ENCODE data around the gene MYLK4.

MYLK4 gene

DNA sequence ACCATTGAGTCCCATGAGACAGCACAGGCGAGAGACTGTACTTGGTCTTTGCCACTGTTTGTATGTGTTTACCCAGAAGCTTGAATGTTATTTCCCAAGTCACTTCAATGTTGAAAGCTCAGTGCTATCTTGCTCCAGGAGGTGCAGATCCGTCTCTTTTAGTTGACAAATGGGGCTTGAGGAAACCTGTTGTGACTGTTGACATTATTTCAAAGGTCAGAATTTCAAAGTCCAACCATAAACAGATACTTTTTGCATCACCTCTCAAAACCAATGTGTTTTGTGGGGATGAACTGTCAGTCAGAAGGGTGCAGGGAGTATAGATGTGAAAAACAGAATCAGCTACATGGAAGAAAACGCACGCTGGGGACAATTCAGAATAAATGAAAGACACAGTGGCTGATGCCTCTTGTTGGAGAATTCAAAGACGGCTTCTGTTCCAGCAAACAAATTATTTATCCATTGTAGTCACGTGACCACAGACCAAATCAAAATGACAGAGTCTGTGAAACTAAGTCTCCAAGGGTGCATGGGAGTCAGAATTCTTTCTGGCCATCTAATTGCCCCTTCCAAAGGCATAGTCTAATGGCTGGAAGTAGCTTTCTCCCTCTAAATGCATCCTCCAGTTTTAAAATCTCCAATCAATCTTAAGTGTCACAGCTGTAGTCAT lies 83.7 kb downstream of the MYLK4 start:
- H3K4me3 ChIP-seq (ENCODE audit: low read length) = no peak overlapping the region
- H3K36me3 ChIP-seq (ENCODE audit: control insufficient read depth, low read length) = no peaks in the 10 kb centered on the region
- H3K27me3 ChIP-seq (ENCODE audit: control insufficient read depth, low read length) = no peaks in the 10 kb centered on the region; the same call in 1 of the 2 replicates
- H3F3A ChIP-seq (ENCODE audit: control insufficient read depth, insufficient read depth) = no peaks in the 10 kb centered on the region
- no peak for TF ChIP-seq EZH2phosphoT487 (IDR thresholded peaks at IDR 0.05; ENCODE audit: borderline replicate concordance, low read length)
- TF ChIP-seq, protein P1, sequence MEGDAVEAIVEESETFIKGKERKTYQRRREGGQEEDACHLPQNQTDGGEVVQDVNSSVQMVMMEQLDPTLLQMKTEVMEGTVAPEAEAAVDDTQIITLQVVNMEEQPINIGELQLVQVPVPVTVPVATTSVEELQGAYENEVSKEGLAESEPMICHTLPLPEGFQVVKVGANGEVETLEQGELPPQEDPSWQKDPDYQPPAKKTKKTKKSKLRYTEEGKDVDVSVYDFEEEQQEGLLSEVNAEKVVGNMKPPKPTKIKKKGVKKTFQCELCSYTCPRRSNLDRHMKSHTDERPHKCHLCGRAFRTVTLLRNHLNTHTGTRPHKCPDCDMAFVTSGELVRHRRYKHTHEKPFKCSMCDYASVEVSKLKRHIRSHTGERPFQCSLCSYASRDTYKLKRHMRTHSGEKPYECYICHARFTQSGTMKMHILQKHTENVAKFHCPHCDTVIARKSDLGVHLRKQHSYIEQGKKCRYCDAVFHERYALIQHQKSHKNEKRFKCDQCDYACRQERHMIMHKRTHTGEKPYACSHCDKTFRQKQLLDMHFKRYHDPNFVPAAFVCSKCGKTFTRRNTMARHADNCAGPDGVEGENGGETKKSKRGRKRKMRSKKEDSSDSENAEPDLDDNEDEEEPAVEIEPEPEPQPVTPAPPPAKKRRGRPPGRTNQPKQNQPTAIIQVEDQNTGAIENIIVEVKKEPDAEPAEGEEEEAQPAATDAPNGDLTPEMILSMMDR (IDR thresholded peaks at IDR 0.05; ENCODE audit: low read depth, low read length, poor library complexity, severe bottlenecking) = no peak
- no peaks in the 10 kb centered on the region for H3K9me2 ChIP-seq (replicated peaks; ENCODE audit: control insufficient read depth, low read length)
- no peaks in the 10 kb centered on the region for H3K9me3 ChIP-seq (ENCODE audit: control insufficient read depth, insufficient read depth, low read length)
- H3K79me2 ChIP-seq (ENCODE audit: control insufficient read depth, low read length) = no peaks in the 10 kb centered on the region
- no peaks in the 10 kb centered on the region for H4K20me1 ChIP-seq (ENCODE audit: control insufficient read depth, insufficient read depth, low read depth, low read length)
- no peaks in the 10 kb centered on the region; the same call in 1 of the 2 replicates for H3K4me1 ChIP-seq (ENCODE audit: control insufficient read depth, low read length)
- H3K27ac ChIP-seq (ENCODE audit: low read depth, low read length) = no peak overlapping the region
- H3K4me2 ChIP-seq (ENCODE audit: low read length) = no peak overlapping the region

DNA sequence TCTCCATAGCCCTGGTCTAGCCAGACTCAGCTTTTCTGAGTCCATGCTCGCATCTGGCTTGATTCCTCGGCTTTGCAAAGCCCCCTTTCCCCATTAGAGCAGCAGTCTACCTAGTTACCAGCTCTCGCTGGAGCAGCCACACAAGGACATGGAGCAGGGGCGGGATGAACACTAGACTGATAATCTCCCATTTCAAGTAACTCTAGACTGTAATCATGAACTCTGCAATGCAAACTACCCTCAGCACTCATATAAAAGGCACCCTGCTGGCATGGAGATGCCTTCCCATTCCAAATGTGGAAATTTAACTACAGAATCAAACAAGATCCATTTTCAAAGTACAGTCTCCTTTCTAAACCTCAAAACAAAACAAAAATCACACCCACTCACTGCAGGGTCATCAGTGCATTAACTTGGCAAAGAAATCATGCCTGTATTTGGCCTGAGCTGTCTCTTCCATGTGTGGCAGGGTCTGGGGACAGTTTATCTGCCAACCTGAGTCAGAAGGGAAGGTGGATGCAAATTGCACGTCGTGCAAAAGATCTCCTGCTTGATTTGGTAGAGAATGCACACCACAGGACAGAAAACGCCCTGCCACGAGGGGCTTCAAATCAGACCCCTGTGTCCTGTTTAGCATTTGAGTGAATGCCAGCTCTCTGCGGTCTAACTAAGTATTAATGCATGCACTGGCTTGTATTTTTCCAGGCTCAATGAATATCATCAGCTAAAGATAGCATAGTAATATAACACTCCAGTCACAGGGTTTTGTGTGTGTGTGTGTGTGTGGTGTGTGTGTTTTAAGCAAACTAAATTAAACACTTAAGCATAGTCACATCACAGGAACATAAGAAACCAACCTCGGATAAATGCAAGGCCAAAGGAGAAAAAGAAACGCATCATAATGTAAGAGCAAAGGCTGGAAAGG lies 85.3 kb downstream of the MYLK4 start:
- H3K4me3 ChIP-seq (ENCODE audit: low read length) = no peak overlapping the region
- TF ChIP-seq, protein P1 (IDR thresholded peaks at IDR 0.05; ENCODE audit: low read depth, low read length, poor library complexity, severe bottlenecking) = no peak
- no peak for TF ChIP-seq EZH2phosphoT487 (IDR thresholded peaks at IDR 0.05; ENCODE audit: borderline replicate concordance, low read length)
- H4K20me1 ChIP-seq (ENCODE audit: control insufficient read depth, insufficient read depth, low read depth, low read length) = no peaks in the 10 kb centered on the region
- H3K36me3 ChIP-seq (ENCODE audit: control insufficient read depth, low read length) = no peaks in the 10 kb centered on the region
- H3F3A ChIP-seq (ENCODE audit: control insufficient read depth, insufficient read depth) = no peaks in the 10 kb centered on the region
- no peak overlapping the region for H3K27ac ChIP-seq (ENCODE audit: low read depth, low read length)
- H3K9me3 ChIP-seq (ENCODE audit: control insufficient read depth, insufficient read depth, low read length) = no peaks in the 10 kb centered on the region
- H3K79me2 ChIP-seq (ENCODE audit: control insufficient read depth, low read length) = no peaks in the 10 kb centered on the region
- H3K4me2 ChIP-seq (ENCODE audit: low read length) = no peak overlapping the region
- H3K27me3 ChIP-seq (ENCODE audit: control insufficient read depth, low read length) = no peaks in the 10 kb centered on the region; the same call in 1 of the 2 replicates
- H3K9me2 ChIP-seq (replicated peaks; ENCODE audit: control insufficient read depth, low read length) = no peaks in the 10 kb centered on the region
- H3K4me1 ChIP-seq (ENCODE audit: control insufficient read depth, low read length) = no peaks in the 10 kb centered on the region; the same call in 1 of the 2 replicates

DNA sequence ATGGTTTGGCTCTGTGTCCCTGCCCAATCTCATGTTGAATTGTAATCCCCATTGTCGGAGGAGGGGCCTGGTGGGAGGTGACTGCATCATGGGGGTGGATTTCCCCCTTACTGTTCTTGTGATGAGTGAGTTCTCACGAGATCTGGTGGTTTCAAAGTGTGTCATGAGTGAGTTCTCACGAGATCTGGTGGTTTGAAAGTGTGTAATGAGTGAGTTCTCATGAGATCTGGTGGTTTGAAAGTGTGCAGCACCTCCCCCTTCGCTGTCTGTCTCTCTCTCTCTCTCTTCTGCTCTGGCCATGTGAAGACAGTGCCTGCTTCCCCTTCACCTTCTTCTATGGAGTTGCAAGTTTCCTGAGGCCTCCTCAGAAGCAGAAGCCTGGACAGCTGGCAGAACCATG lies 87.6 kb downstream of the MYLK4 start:
- Histone ChIP-seq H3K36me3 (ENCODE audit: control insufficient read depth, low read length) (no peaks in the 10 kb centered on the region), H3F3A (ENCODE audit: control insufficient read depth, insufficient read depth) (no peaks in the 10 kb centered on the region), H4K20me1 (ENCODE audit: control insufficient read depth, insufficient read depth, low read depth, low read length) (no peaks in the 10 kb centered on the region), H3K79me2 (ENCODE audit: control insufficient read depth, low read length) (no peaks in the 10 kb centered on the region), H3K9me3 (ENCODE audit: control insufficient read depth, insufficient read depth, low read length) (no peaks in the 10 kb centered on the region), H3K27ac (ENCODE audit: low read depth, low read length) (no peak overlapping the region), H3K9me2 (replicated peaks; ENCODE audit: control insufficient read depth, low read length) (no peaks in the 10 kb centered on the region), H3K4me1 (ENCODE audit: control insufficient read depth, low read length) (peaks cover 9% of the 10 kb centered on the region), H3K4me2 (ENCODE audit: low read length) (no peak overlapping the region), H3K27me3 (ENCODE audit: control insufficient read depth, low read length) (no peaks in the 10 kb centered on the region; the same call in 1 of the 2 replicates), H3K4me3 (ENCODE audit: low read length) (no peak overlapping the region)
- TF ChIP-seq, protein P1 (IDR thresholded peaks at IDR 0.05; ENCODE audit: low read depth, low read length, poor library complexity, severe bottlenecking) = no peak
- no peak for TF ChIP-seq EZH2phosphoT487 (IDR thresholded peaks at IDR 0.05; ENCODE audit: borderline replicate concordance, low read length)
